Activated CD4-positive, alpha-beta T cell treated with anti-CD3 and anti-CD28 coated beads, Interleukin-2, amount 50 U/mL, for 48 hours (primary cell): ENCODE results near the gene ACOT7.
"Not testable (repeated sequence)": the region's sequence is repeated elsewhere in the genome, so short reads cannot be mapped to it uniquely, and the experiment has no call there.

ENCODE experiments used
- DNase-seq, 2 experiments: peaks; one replicate each; pipeline ENCODE4 v3.0.0-alpha.2; 2020

The ACOT7 gene

DNA sequence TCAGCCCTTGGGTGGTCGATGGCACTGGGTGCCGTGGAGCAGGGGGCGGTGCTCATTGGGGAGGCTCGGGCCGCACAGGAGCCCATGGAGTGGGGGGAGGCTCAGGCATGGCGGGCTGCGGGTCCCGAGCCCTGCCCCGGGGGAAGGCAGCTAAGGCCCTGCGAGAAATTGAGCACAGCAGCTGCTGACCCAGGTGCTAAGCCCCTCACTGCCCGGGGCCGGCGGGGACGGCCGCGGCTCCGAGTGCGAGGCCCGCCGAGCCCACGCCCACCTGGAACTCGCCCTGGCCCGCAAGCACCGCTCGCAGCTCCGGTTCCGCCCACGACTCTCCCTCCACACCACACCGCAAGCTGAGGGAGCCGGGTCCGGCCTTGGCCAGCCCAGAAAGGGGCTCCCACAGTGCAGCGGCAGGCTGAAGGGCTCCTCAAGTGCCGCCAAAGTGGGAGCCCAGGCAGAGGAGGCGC, 2.2 kb upstream of the ACOT7 start:
- not testable (repeated sequence) for DNase-seq

DNA sequence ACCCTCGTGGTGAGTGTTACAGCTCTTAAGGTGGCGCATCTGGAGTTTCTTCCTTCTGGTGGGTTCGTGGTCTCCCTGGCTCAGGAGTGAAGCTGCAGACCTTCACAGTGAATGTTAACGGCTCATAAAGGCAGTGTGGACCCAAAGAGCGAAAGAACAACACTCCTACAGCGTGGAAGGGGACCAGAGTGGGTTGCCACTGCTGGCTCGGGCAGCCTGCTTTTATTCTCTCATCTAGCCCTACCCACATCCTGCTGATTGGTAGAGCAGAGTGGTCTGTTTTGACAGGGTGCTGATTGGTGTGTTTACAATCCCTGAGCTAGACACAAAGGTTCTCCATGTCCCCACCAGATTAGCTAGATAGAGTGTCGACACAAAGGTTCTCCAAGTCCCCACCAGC, 1.6 kb upstream of the ACOT7 start:
- DNase-seq: not testable (repeated sequence)

- DNase-seq: no peak
Measured at GRCh38 chr1:6392809-6393399, 663 bp downstream of the ACOT7 start.

- peak; percentile 9 to 17 for DNase-seq
Measured at GRCh38 chr1:6391951-6392808, 1.4 kb downstream of the ACOT7 start.

DNA sequence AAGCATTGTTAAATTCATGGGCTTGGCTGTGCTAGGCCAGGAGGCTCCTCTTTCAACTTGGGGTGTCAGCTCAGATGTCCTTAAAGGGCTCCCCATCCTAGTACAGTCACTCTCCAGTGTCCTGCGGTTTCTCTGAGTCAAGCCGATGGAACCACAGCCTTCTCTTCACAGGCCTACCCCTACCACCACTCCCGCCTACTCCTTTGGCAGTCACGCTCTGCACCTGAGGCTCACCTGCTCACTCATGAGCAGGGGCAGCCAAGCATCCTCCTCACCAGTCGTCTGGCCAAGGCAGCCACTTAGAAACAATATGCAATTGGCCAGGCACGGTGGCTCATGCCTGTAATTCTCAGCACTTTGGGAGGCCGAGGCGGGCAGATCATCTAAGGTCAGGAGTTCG, 3.6 kb downstream of the ACOT7 start:
- no peak for DNase-seq

DNA sequence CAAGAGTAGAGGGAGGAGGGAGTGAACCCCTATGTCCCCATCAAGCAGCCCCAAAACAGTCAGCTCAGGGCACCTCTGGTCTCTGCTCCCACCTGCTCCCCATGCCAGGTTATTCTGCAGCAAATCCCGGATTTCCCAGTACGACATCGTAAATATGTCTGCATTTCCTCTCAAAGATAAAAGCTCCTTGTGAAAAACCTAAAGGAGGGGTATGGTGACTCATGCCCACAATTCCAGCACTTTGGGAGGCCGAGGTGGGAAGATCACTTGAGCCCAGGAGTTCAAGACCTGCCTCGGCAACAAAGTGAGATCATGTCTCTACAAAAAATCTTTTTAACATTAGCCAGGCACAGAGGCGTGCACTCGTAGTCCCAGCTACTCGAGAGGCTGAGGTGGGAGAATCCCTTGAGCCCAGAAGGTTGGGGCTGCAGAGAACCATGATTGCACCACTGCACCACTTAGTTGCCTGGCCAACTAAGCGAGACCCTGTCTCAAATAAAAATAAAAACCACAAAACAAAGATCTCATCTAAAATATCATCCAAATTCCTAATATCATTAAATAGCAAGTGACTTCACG, 7.1 kb downstream of the ACOT7 start:
- DNase-seq: no peak

- DNase-seq: no peak
Measured at GRCh38 chr1:6385488-6386191, 7.9 kb downstream of the ACOT7 start.

DNA sequence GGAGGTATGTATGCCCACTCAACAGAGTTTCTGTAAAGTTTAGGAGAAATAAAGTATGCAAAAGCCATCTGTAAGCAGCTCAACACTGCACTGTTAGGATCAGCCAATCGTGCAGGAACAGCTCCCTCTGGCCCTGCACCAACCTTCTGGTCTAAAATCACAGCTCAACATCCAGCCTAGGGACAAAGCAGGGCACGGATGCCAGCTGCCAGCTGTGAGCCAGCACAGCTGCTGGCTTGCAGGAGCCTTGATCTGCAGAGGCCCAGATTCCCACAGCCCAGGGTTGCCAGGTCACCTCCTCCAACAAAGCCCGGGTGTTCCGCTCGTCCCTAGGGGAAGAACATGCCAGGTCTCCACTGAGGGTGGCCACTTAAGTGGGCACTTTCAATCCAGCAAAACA, 8.6 kb downstream of the ACOT7 start:
- no peak for DNase-seq

DNA sequence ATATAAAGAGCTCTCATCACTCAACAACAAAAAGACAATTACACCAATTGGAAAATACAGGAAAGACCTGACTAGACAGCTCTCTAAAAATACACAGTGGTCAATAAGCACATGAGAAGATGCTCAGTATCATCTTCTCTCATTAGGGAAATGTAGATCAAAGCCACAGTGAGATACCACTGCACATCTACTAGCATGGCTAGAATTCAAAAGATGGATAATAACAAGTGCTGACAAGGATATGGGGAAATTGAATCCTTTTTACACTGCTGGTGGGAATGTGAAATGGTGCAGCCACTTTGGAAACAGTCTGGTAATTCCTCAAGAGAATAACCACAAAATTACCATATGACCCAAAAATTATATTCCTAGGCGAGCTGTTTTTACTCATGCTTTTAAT, 9.4 kb downstream of the ACOT7 start:
- DNase-seq: no peak

- no peak for DNase-seq
Measured at GRCh38 chr1:6380037-6380436, 13.5 kb downstream of the ACOT7 start.

- DNase-seq: no peak
Measured at GRCh38 chr1:6378096-6378746, 15.3 kb downstream of the ACOT7 start.

- no peak for DNase-seq
Measured at GRCh38 chr1:6373961-6374720, 19.4 kb downstream of the ACOT7 start.

- not testable (repeated sequence) for DNase-seq
Measured at GRCh38 chr1:6372236-6372635, 21.3 kb downstream of the ACOT7 start.

DNA sequence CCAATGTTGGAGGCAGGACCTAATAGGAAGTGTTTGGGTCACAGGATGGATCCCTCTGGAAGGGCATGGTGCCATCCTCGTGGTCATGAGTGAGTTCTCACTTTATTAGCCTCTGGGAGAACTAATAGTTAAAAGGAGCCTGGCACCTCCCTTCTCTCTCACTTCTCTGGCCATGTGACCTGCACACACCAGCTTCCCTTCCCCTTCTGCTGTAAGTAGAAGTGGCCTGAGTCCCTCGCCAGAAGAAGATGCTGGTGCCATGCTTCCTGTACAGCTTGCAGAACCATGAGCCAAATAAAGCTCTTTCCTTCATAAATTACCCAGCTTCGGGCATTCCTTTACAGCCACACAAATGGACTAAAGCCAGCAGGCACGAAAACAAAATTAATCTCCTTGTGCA, 23.6 kb downstream of the ACOT7 start:
- no peak for DNase-seq

GRCh38 chr1:6367381-6368012, 26.1 kb downstream of the ACOT7 start:
- no peak for DNase-seq

- DNase-seq: peak; percentile 24 to 34
Measured at GRCh38 chr1:6365047-6365446, 28.5 kb downstream of the ACOT7 start.

DNA sequence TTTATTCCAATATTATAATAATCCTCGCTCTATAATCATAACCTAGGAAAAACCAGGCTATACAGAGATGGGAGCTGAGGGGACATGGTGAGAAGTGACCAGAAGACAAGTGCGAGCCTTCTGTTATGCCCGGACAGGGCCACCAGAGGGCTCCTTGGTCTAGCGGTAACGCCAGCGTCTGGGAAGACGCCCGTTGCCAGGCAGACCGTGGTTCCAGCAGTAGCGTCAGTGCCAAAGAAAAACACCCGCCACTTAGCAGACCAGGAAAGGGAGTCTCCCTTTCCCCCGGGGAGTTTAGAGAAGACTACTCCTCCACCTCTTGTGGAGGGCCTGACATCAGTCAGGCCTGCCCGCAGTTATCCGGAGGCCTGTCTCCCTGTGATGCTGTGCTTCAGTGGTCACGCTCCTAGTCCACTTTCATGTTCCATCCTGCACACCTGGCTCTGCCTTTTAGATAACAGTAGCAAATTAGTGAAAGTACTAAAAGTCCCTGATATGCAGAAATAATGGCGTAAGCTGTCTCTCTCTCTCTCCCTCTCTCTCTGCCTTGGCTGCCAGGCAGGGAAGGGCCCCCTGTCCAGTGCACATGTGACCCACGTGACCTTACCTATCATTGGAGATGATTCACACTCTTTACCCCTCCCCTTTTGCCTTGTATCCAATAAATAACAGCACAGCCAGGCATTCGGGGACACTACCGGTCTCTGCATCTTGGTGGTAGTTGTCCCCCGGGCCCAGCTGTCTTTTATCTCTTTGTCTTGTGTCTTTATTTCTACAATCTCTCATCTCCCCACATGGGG, 30.3 kb downstream of the ACOT7 start:
- DNase-seq: peak; percentile 43 to 58

DNA sequence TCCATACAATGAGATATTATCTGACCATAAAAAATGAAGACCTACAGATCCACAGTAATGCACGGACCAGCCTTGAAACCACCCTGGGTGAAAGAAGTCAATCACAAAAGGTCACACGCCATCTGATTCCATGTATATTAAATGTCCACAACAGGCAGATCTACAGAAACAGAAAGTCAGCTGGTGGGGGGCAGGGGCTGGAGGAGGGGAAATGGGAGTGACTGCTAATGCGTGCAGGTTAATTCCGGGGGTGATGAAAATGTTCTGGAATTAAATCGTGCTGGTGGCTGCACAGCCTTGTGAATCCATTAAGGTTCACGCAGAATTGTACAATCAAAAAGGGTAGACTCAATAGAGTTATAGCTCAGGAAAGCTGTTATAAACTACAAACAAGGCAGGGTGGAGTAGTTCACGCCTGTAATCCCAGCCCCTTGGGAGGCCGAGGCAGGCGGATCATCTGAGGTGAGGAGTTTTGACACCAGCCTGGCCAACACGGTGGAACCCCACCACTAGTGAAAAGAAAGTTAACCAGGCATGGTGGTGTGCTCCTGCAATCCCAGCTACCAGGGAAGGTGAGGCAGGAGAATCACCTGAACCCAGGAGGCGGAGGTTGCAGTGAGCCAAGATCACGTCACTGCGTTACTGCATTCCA, 32.3 kb downstream of the ACOT7 start:
- no peak for DNase-seq

DNA sequence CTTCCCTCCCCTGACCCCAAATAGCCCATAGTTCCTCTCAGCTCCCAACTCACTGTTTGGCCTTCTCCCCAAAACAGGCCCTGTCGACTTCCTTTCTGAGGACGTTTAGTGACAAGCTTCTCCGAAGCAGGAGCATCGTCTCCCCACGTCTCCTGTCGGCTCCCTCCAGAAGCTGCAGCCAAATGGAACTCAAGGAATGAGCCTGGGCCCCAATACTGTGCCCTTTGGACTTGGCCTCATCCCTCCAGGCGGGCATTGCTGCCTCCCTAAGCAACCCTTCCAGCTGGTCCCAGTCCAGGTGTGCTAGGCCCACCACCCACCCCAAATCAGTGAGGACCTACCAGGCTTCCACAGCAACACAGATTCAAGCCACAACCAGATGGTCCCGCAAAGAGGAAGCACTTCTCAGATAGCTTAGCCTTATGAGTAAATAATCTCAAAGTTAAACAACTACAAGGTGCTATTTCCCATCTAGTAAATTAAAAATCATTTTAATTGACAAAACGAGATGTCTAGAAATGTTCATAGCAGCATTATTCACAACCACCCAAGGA, 33.0 kb downstream of the ACOT7 start:
- no peak for DNase-seq

- DNase-seq: no peak
Measured at GRCh38 chr1:6360117-6360496, 33.5 kb downstream of the ACOT7 start.
